Caco-2 (cell line): ENCODE data around the gene TMEM132D. TPM values are rescaled to one million over a fixed set of nuclear protein-coding genes. Genes with fewer than 3 reads are reported as not detected.

ENCODE experiments used
- BruUV-seq: library from RNA; stranded (reverse); fragments of 400-500 nt; replicated peaks from 2 replicates; lab custom pipeline; 2021; lab: Mats Ljungman, UMichigan
- CTCF ChIA-PET: fragments of 300-600 bp; sonication (Branson Sonifier 250); formaldehyde crosslinking; loops from one replicate; lab custom pipeline; 2022; ENCODE audit warnings: antibody characterized with exemption; lab: Charles Lee
- POLR2A ChIA-PET: fragments of 300-600 bp; sonication (Branson Sonifier 250); formaldehyde crosslinking; loops from one replicate; lab custom pipeline; 2022; ENCODE audit warnings: antibody characterized with exemption; lab: Charles Lee
- DNase-seq, 2 experiments: peaks; one replicate each; pipeline versions ENCODE4 v3.0.0 to v3.0.0-alpha.2; 2020 to 2022
- H3K27me3 ChIP-seq: replicated peaks from 2 replicates; pipeline ENCODE4 v1.6.0; 2011; ENCODE audit warnings: low read length; ENCODE audit not compliant: control insufficient read depth, insufficient read depth
- H3K36me3 ChIP-seq: 2 replicates; pipeline ENCODE4 v1.5.1; 2011; ENCODE audit warnings: low read length; ENCODE audit not compliant: control insufficient read depth, insufficient read depth
- H3K4me1 ChIP-seq: fragments of 250-450 bp; sonication (Bioruptor Pico); 2 replicates; pipeline ENCODE4 v1.5.1; 2020; ENCODE audit warnings: mild to moderate bottlenecking
- H3K4me3 ChIP-seq: 2 replicates; pipeline ENCODE4 v1.5.1; 2011; ENCODE audit warnings: low read depth, mild to moderate bottlenecking, control low read depth, low read length
- H3K9me3 ChIP-seq: fragments of 250-450 bp; sonication (Bioruptor Pico); 2 replicates; pipeline ENCODE4 v1.5.1; 2020; ENCODE audit warnings: mild to moderate bottlenecking, moderate library complexity
- H3K27ac Mint-ChIP-seq: one replicate; pipeline ENCODE4 v1.8.0; 2022; ENCODE audit warnings: mixed read lengths; ENCODE audit not compliant: unreplicated experiment
- H3K27me3 Mint-ChIP-seq: one replicate; pipeline ENCODE4 v1.8.0; 2022; ENCODE audit warnings: mixed read lengths; ENCODE audit not compliant: insufficient read depth, unreplicated experiment
- H3K36me3 Mint-ChIP-seq: one replicate; pipeline ENCODE4 v1.8.0; 2022; ENCODE audit warnings: mild to moderate bottlenecking, mixed read lengths; ENCODE audit not compliant: insufficient read depth, unreplicated experiment
- H3K4me1 Mint-ChIP-seq: one replicate; pipeline ENCODE4 v1.8.0; 2022; ENCODE audit warnings: low read depth, mixed read lengths; ENCODE audit not compliant: unreplicated experiment
- H3K4me3 Mint-ChIP-seq: one replicate; pipeline ENCODE4 v1.8.0; 2022; ENCODE audit warnings: mild to moderate bottlenecking, moderate library complexity, mixed read lengths; ENCODE audit not compliant: unreplicated experiment
- H3K9me3 Mint-ChIP-seq: one replicate; pipeline ENCODE4 v1.8.0; 2022; ENCODE audit warnings: mixed read lengths; ENCODE audit not compliant: unreplicated experiment
- intact Hi-C: fragments of 100-400 bp; cut with micrococcal nuclease; formaldehyde crosslinking; loops from one replicate; pipeline ENCODE4 v1.10.0; 2022; ENCODE audit not compliant: unreplicated experiment
- total RNA-seq: library from RNA; stranded (reverse); gene quantifications from 2 replicates; pipeline ENCODE4 v1.2.3, GENCODE V29; 2022
- TF ChIP-seq, protein P1 (sequence below), 2 experiments: fragments of 200-600 bp in 1 of 2; IDR thresholded peaks; 1 replicate in 1 of 2; 2 replicates in 1 of 2; pipeline versions ENCODE4 v1.5.1 to v1.8.0; 2011 to 2022; ENCODE audit warnings: antibody characterized with exemption in 1 of 2, control low read depth in 1 of 2, inconsistent platforms in 1 of 2, low read depth in 1 of 2, low read length in 1 of 2, mild to moderate bottlenecking in 1 of 2, moderate library complexity in 1 of 2; ENCODE audit not compliant: insufficient read depth in 1 of 2, severe bottlenecking in 1 of 2, unreplicated experiment in 1 of 2

The TMEM132D gene
- total RNA-seq, 1 experiment from 2014 or later, result not detected

DNA sequence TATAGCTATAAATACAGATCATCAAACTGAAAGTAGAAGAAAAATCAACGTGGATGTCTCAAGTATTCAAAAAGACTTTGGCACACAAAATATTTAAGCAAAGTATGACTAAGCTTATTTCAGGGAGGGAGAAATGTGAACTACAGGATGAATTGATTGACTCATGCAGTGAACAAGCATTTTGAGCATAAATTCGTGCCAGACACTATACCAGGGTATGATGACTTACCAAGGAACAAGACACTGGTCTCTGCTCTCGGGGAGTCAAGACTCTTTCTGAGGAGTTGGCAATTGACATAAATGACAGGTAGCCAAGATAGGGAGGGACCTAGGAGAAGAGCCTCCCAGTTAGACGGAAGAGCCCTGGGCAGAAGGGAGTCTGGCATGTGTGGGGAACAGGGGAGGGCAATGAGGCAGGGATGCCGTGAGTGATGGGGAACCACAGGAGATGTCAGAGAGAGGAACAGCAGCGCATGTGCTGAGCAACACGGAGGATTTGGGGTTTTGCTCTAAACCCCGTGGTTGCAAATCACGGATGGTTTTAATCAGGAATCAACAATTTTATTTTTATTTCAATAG, 115.2 kb downstream of the TMEM132D start:
- peaks cover 10% of the 10 kb centered on the region for H3K27me3 Mint-ChIP-seq
- TF ChIP-seq, protein P1, sequence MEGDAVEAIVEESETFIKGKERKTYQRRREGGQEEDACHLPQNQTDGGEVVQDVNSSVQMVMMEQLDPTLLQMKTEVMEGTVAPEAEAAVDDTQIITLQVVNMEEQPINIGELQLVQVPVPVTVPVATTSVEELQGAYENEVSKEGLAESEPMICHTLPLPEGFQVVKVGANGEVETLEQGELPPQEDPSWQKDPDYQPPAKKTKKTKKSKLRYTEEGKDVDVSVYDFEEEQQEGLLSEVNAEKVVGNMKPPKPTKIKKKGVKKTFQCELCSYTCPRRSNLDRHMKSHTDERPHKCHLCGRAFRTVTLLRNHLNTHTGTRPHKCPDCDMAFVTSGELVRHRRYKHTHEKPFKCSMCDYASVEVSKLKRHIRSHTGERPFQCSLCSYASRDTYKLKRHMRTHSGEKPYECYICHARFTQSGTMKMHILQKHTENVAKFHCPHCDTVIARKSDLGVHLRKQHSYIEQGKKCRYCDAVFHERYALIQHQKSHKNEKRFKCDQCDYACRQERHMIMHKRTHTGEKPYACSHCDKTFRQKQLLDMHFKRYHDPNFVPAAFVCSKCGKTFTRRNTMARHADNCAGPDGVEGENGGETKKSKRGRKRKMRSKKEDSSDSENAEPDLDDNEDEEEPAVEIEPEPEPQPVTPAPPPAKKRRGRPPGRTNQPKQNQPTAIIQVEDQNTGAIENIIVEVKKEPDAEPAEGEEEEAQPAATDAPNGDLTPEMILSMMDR (IDR thresholded peaks at IDR 0.05; ENCODE audit: insufficient read depth in 1 of 2, low read depth in 1 of 2, low read length in 1 of 2, severe bottlenecking in 1 of 2, unreplicated experiment in 1 of 2), result no peak
- DNase-seq, result no peak
- intact Hi-C loops, result no loop called here
- H3K4me3 ChIP-seq, result no peak overlapping the region
- ChIA-PET POLR2A (no interaction called here), CTCF (no interaction called here)
- H3K9me3 ChIP-seq, result no peaks in the 10 kb centered on the region
- H3K36me3 Mint-ChIP-seq, result no peaks in the 10 kb centered on the region
- H3K4me1 ChIP-seq, result no peaks in the 10 kb centered on the region
- no peak overlapping the region for H3K4me3 Mint-ChIP-seq
- no peaks in the 10 kb centered on the region for H3K27me3 ChIP-seq
- BruUV-seq, result no TSS peak
- H3K4me1 Mint-ChIP-seq, result no peaks in the 10 kb centered on the region
- H3K36me3 ChIP-seq, result no peaks in the 10 kb centered on the region
- H3K27ac Mint-ChIP-seq, result no peak overlapping the region
- no peaks in the 10 kb centered on the region for H3K9me3 Mint-ChIP-seq

DNA sequence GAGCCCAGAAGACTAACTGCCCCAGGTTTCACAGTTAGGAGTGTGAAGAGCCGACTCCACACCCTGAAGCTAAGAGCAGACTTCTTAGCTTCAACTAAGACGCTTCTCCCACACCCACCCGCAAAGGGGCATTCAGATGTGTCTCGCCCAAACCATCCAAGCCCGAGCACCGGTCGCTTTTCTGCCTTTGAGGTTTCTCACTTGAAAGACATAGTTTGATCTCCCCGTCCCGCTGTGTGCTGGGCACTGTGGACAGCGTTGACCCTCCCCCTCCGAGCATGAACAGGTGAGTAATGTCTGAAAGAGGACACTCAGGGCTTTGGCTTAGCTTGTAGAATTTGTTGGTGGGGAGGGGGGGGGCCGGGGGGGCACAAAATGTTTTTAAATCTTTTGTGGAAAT, 123.8 kb downstream of the TMEM132D start:
- Mint-ChIP-seq H3K4me1 (no peaks in the 10 kb centered on the region), H3K36me3 (no peaks in the 10 kb centered on the region), H3K27ac (no peak overlapping the region), H3K9me3 (no peaks in the 10 kb centered on the region), H3K4me3 (no peak overlapping the region), H3K27me3 (peaks cover 7% of the 10 kb centered on the region)
- Histone ChIP-seq H3K27me3 (no peaks in the 10 kb centered on the region), H3K36me3 (no peaks in the 10 kb centered on the region), H3K9me3 (no peaks in the 10 kb centered on the region), H3K4me1 (no peaks in the 10 kb centered on the region), H3K4me3 (no peak overlapping the region)
- DNase-seq, result no peak
- no TSS peak for BruUV-seq
- POLR2A ChIA-PET, result no interaction called here
- intact Hi-C loops, result no loop called here
- CTCF ChIA-PET, result no interaction called here
- TF ChIP-seq, protein P1 (IDR thresholded peaks at IDR 0.05; ENCODE audit: insufficient read depth in 1 of 2, low read depth in 1 of 2, low read length in 1 of 2, severe bottlenecking in 1 of 2, unreplicated experiment in 1 of 2), result no peak

DNA sequence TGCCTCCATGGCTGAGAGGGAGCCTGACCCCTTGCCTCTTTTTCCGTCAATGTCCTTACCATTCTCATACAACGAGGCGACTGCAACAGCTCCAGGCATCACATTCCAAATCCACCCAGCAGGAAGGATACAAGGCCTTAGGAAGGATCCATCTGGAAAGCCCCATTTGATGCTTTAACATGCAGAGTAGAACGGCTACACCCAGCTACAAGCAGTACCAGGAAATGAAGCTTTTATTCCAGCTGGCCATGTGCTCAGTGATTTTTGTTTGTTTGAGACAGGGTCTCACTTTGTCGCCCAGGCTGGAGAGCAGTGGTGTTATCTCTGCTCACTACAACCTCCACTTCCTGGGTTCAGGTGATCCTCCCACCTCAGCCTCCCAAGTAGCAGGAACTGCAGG, 124.8 kb downstream of the TMEM132D start:
- Mint-ChIP-seq H3K4me1 (no peaks in the 10 kb centered on the region), H3K9me3 (no peaks in the 10 kb centered on the region), H3K27ac (no peak overlapping the region), H3K27me3 (peaks cover 7% of the 10 kb centered on the region), H3K36me3 (no peaks in the 10 kb centered on the region), H3K4me3 (no peak overlapping the region)
- Histone ChIP-seq H3K36me3 (no peaks in the 10 kb centered on the region), H3K27me3 (no peaks in the 10 kb centered on the region), H3K4me3 (no peak overlapping the region), H3K4me1 (no peaks in the 10 kb centered on the region), H3K9me3 (no peaks in the 10 kb centered on the region)
- CTCF ChIA-PET, result no interaction called here
- POLR2A ChIA-PET, result no interaction called here
- TF ChIP-seq, protein P1 (IDR thresholded peaks at IDR 0.05; ENCODE audit: insufficient read depth in 1 of 2, low read depth in 1 of 2, low read length in 1 of 2, severe bottlenecking in 1 of 2, unreplicated experiment in 1 of 2), result no peak
- no peak for DNase-seq
- BruUV-seq, result no TSS peak
- intact Hi-C loops, result no loop called here
